Transverse colon (tissue), 3 donors: ENCODE data around the gene CDK1.

Source experiments
- CTCF ChIP-seq, 5 experiments: fragments of 200-600 bp in 3 of 5; fragments of 450-650 bp in 2 of 5; sonication (generic) in 3 of 5; IDR thresholded peaks; 1 replicate in 2 of 5; 2 replicates in 3 of 5; pipeline ENCODE4 v1.5.1; 2016 to 2017; ENCODE audit warnings: antibody characterized with exemption in 5 of 5, inconsistent platforms in 3 of 5, mild to moderate bottlenecking in 2 of 5, moderate library complexity in 1 of 5
- EP300 ChIP-seq: sonication (generic); formaldehyde crosslinking; IDR thresholded peaks from one replicate; pipeline ENCODE4 v1.6.1; 2017; ENCODE audit warnings: antibody characterized with exemption, low read depth
- POLR2A ChIP-seq: fragments of 450-650 bp; IDR thresholded peaks from one replicate; pipeline ENCODE4 v1.6.1; 2016; ENCODE audit warnings: antibody characterized with exemption, mild to moderate bottlenecking, moderate library complexity

- TF ChIP-seq POLR2A (no peak), CTCF (IDR thresholded peaks at IDR 0.05) (no peak), EP300 (no peak)
Observed at GRCh38 chr10:60798031-60798430, 19.8 kb downstream of the CDK1 start.
